HG03520 (cell line): ENCODE data around the gene STK33.

Experiments used
- ATAC-seq: cut with Tn5 transposase; IDR thresholded peaks from one replicate; pipeline ENCODE4 v1.9.1; 2021; ENCODE audit warnings: mild to moderate bottlenecking, moderate library complexity; ENCODE audit not compliant: unreplicated experiment

The STK33 gene

DNA sequence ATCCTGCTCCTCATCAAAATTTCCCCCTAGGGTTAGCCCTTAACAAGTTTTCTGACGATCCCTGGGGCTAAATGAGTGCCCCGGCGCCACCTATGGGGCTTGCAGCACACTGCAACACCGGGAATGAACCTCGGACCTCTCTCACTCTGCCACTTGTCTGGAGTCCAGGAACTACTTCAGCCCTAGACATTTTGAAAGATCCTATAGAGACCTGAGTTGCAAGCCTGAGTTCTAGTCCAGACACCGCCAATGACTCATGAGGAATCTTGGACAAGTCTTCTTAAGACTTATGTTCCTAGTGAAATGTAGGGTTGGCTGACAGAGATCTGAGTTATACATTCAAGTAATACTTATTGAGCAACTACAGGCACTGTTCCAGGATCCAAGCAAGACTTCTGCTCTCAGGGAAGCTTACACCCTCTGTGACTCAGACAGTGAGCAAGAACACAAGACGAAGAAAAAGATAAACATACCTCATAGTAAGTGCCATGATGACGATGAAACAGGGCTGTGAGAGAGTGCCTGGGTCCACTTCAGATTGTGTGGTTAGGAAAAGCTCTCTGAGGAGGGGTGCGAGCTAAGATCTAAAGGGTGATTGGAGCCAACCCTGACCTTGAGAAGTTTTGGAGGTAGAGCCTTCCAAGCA is 10.2 kb upstream of the STK33 start:
- peak; percentile 81 for ATAC-seq

DNA sequence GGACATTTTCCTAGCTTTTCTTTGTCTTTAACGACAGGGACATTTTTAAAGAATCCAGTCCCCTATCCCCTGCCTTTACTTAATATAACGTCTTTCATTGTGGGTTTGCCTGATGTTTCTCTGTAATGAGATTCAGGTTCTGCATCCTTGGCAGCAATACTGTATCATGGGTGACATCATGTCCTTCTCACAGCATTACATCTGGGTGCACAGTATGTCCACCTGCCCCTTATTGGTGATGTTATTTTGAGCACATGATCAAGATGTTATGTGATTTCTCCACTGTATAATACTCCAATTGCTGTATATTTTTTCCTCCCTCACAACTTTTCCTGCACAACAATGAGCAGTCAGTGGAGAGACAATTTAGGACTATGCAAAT is 9.7 kb upstream of the STK33 start:
- ATAC-seq: no peak

DNA sequence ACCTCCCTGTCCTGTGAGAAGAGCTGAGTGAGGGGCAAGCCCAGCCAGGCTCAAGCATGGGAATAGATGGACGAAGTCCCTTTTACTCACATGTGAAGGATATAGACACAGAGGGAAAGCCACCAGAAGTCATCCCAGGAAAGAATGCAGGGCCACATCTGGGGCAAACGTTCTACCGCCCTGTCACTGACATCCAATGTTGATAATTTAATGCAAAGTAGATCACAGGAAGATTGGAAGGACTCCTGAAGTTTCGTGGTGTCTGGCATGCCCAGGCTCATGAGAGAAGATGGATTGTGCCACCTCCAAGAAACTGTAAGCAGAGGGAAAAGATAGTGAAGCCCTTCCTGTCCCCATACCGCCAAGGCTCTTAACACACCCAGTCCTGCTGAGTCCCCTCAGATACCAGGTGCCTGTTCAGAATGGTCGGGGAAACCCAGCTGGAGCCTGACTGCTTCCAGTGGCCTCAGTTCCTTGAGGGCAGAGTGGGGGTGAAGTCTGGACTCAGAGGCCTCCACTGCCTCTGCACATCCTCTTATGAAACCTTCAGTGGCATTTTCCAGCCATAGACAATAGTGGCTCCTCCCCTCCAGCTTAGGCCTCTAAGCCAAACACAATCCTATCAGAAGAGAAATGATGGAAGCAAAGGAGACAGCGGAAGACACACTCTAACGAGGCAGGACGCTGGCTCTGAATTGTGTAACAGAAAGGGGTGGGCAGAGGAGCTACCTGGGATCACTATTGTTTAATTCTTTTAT is 7.5 kb upstream of the STK33 start:
- no peak for ATAC-seq

DNA sequence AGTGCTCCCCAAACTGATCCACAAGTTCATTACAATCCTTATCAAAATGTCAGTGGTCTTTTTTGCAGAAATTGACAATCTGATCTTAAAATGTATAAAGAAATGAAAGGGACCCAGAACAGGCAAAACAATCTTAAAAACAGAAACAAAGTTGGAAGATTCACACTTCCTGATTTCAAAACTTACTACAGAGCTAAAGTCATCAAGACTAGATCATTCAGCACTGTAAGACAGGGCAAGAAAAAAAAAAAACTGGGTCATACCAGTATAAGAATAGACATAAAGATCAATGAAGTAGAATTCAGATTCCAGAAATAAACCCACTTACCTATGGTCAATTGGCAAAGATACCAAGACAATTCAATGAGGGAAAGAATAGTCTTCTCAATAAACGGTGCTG is 4.5 kb upstream of the STK33 start:
- ATAC-seq: no peak

DNA sequence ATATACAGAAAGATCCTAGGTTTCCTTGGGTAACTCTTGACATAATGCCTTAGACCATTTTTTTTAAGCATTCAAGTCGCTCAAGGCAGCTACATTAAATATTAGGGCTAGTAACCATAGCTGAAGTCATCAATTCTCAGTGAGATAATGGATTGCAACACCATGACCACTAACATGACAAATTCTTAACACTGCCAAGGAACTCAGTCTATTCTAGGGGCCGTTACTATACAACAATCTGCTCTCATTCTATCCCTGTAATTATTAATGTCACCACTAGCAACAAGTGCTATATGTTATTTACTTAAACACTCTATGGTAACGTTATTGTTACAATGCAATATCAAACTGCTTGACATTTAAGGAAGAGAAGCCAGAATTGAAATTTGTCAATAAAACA is 3.2 kb upstream of the STK33 start:
- no peak for ATAC-seq

DNA sequence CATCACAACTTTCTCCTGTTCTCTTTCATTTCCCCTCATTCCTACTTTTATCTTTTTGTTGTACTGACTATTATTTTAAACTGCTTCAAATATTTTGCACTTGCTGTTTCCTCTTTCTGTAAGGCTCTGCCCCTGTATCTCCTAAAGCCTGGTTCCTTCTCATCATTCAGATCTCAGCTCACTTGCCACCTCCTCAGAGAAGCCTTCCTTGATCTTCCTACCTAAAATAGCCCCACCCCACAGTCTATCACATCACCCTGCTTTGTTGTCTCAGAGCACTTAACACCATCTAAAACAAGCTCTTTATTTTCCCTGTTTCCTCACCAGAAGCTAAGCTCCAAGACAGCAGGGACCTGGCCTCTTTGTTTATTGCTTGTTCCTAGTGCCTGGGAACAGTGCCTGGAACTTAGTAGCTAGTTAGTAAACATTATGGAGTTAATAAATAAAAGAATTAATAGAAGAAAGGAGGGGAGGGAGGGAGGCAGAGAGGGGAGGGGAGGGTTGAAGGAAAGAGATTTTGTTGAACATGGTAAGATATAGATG is 2.5 kb upstream of the STK33 start:
- no peak for ATAC-seq

DNA sequence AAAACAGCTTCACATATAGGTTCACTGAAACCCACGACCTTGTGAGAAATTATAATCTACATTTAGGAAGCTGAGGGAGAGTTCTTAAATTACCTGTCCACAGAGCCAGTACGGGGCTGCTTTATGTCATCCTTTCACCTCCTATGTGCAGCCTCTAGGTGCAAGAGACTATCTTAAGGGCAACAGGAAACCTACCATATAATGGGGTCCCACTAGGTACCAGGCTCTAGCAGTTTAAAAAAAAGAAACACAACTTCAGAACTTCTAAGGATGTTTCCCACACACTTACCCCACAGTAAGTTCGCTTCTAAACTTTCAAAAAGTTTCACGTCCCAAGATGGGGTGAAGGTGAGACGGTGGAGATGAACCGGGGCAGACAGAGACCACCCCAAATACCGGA is 573 bp downstream of the STK33 start:
- ATAC-seq: peak; percentile 17

DNA sequence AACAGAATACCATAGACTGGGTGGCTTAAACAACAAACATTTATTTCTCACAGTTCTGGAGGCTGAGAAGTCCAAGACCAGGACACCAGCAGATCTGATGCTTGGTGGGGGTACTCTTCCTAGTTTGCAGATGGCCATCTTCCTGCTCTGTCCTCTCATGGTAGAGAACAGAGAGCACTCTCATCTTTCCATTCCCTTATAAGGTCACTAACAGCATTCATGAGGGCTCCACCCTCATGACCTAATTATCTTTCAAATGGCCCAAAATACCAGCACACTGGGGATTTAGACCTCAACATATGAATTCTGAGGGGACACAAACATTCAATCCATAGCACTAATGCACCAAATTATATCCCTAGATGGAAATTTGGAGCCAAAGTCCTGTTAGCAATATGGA is 6.1 kb downstream of the STK33 start:
- no peak for ATAC-seq

DNA sequence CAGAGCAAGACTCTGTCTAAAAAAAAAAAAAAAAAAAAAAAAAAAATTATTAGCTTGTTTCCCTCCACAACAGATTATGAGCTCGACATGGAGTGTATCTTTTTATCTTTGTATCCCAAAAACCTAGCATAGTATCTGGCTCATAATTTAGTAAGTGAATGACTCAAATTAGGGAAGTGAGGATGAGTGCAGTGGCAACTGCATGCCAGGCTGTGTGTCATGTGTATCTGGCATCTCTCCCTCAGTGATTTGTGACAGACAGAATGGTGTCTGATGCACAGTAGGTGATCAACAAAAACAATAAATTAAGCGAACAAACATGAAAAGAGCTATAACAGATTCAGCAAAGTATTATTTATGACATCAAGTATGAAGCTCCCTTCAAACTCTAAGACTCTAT is 7.2 kb downstream of the STK33 start:
- ATAC-seq: no peak

DNA sequence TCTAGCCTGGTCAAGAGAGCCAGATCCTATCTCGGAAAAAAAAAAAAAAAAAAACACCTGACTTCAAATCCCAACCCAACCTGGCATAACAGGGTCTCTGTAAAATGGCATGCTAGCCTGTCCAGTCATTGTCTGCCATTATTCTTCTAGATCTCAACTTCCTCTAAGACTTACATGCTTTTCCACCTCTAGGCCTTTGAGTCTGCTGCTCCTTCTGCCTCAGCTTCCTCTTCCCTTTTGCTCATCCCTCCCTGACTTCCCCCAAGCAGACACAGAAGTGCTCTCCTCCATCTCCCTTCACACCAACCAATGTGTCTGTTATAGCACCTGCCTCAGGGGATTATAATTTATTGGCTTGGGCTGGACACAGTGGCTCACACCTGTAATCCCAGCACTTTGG is 7.8 kb downstream of the STK33 start:
- ATAC-seq: no peak

DNA sequence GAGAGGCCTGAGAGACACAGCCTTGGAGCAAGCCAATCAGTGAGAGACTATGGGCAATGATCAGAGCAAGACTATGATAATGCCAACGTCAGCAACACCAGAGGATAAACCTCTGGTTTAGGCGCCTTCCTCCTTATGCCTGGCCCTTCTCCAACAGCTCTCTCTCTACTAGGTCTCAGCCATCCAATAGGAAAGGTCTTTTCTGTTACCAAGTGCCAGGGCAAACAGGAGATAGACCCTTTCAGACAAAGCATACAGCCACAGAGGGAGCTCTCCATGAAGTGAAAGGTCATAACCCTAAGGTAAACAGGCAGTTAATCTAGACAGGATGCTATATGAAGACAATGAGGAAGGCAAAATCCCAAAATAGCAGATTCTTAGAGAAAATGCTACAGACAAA is 9.5 kb downstream of the STK33 start:
- no peak for ATAC-seq

DNA sequence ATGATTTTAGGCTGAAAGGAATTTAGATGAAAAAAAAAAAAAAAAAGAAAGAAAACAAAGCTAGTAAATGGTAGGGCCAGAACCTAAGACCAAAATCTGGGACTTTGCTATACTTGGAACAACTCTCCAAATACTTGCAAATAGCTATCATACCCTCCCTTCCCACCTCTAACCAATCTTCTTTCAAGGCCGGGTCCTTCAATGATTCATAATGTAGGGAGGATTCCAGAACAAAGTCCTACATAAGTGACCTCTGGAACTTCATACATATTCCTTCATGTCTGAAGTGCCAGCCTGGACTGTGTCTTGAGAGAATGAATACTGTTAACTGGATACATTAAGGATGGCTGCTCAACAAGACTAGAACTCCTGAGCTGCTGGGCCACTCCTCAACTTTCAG is 9.9 kb downstream of the STK33 start:
- no peak for ATAC-seq

DNA sequence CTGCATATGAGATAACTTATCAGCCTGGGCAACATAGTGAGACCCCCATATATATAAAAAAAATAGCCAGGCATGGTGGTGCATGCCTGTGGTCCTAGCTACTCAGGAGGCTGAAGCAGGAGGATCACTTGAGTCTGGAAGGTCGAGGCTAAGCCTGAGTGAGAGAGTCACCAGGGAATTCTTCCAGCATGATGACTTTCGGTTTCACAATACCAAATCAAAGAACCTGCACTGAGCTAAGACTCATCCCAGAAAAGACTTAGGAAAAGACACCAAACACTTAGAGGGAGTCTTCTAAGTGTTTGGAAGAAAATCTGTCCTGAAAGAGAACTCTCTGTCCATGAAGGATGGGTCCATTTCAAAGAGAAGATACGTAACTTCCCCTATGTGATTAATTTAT is 12.7 kb downstream of the STK33 start:
- ATAC-seq: no peak

DNA sequence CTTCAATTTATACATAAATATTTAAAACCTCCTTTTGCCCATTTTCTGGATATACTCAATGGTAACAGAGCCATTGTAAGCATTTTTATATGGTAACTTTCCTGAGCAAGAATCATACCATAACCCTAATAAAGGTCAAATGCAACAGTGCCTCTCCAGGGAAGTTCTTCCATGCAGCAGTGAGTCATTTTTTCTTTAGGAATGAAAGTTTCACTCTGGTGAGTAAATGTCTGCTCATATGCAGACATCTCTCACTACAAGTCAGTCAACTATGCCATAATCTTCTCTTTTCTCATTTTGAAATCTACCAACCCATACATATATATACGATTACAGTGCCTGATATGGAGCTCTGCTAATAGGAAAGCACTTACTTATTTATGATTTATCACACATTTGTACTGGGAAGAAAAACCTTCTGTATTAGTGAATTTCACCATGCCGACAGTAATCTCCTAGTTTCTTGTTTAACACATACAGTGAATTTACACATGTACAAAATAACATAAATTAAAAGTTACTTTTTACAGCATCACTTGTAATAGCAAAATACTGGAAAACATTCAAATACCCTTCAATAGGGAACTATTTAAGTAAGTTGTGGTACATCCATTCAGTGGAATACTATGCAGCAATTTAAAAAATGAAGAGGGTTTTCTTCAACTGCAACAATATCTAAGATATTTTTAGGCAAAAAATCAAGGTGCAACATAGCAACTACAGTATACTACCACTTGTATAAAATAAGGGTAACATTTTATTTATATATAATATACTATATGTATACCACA is 16.0 kb downstream of the STK33 start:
- ATAC-seq: no peak

DNA sequence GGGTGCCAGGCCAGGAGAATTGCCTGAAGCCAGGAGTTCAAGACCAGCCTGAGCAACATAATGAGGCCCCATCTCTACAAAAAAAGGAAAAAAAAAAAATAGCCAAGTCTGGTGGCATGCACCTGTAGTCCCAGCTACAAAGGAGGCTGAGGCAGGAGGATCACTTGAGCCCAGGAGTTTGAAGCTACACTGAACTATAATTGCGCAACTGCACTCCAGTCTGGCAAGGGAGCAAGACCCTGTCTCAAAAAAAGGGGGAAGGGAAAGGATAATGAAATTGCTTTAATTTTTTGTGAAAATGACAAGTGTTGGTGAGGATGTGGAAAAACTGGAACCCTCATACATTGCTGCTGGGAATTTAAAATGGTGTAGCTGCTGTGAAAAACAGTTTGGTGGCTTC is 19.2 kb downstream of the STK33 start:
- ATAC-seq: no peak

DNA sequence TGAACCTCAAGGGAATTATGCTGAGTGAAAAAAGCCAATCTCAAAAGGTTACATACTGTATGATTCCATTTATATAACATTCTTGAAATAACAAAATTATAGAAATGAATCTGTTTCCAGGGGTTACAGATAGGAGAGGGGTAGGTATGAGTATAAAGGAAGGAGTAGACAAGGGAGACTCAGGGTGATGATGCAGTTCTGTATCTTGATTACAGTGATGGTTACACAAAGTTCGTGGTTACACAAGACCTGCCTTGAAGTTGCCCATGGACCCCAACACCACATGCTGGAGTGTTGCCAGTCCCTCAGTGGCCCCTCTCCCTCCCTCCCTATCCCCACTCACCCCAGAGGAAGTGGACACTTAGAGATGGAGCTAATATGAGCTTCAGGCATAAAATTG is 20.3 kb downstream of the STK33 start:
- no peak for ATAC-seq

DNA sequence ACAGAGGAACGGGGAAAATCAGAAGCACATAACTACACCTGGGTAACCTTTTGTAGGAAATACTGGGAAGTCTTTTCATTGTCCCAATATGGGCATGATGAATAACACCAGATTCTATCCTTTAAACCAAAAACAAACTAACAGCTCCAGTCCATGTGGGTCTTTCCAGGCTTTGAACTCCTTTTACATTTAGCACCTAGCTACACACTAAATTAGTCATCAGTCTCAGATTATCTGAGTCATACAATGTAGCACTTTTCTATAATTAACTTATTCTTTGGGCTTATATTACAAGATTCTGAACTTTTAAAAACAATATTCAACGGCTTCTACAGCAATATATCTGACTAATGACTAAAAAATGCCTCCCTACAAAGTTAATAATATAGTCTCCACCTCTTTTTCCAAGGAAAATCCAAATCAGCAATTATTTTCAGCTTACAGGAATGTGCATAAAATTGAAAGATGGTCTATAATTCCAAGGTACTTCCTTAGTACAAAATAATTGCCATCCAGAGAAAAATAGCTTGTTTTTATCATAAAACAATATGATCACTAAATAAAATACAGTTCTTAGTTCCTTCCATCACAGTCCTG is 26.3 kb downstream of the STK33 start:
- peak; percentile 50 for ATAC-seq

DNA sequence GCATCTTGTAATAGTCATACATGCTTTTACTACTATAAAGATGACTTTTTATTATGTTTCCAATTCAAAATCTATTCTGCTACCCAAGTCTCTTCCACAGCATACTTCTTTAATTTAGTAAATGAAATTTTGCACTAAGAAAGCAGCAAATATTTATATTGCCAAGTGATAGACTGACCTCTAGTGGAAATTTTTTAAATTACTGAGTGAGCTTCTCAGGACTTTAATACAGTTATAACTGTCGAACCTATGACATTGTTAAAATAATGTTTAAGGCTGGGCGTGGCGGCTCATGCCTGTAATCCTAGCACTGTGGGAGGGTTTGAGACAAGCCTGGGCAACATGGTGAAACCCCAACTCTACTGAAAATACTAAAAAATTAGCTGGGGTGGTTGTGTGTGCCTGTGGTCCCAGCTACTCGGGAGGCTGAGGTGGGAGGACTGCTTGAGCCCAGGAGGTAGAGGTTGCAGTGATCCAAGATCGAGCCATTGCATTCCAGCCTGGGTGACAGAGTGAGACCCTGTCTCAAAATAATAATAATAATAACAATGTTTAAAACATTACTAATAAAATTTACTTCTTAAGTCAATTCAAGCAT is 27.3 kb downstream of the STK33 start:
- ATAC-seq: no peak

DNA sequence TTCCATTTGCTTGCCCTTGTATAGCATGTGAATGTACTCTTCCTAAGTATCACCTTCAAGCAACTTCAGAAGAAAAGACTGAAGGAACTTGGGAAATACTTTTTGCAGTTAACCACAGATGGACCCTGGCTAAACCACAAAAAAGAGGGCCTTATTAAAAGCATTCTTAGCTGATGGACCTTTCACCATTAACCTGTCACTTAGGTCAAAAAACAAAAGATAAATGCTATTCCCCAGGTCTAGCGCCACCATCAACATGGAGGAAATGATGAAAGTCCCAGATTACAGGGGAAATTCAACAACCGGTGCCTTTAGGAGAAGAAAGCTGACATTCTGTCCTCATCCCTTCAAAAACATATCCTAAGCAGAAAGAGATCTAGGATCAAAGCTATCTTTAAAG is 29.5 kb downstream of the STK33 start:
- no peak for ATAC-seq

DNA sequence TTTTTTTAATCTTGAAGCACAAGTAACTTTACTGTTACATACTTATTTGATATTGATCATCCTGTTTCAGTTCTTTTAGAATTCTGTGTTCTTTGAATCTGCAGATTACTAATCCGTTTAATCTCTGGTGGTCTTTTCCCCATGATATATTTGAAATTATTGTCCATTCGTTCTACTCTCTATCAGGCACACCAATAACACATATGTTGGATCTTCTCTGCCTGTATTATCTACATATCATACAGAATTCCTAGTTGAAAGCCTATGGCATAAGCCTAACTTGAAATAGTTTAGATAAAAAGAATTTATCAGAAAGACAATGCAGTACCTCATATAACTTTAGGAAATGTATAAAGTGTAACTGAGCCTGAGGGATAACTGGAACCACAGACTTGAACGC is 32.6 kb downstream of the STK33 start:
- no peak for ATAC-seq

DNA sequence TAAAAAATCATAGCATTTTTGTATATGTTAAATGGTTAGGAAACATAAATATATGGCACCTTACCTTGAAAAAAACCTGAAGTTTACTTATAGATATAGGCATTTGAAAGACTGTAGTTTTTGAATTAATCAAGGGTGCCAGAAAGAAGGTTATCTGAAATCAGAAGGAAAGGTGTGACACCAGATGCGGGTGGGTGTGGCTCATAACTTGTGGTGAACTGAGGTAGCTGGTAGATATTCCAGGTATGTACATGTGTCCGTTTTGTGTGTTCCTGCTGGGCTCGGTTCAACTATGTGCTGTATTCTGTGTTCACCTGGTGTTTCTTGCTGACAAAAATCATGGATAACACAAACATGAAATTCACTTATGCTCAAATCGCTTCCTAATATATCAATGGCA is 35.6 kb downstream of the STK33 start:
- ATAC-seq: no peak
